Activated CD8-positive, alpha-beta memory T cell treated with anti-CD3 and anti-CD28 coated beads, Interleukin-2, amount 10 ng/mL, durations not matched to agents 7 days and 5 days (primary cell): ENCODE data around the gene TMEM101. TPM values are rescaled to one million over a fixed set of nuclear protein-coding genes. Genes with fewer than 3 reads are reported as not detected.

Source experiments
- ATAC-seq: fragments of 150-1000 bp; cut with Tn5 transposase; one replicate; pipeline ENCODE4 v1.10.0; 2021; ENCODE audit warnings: moderate library complexity
- CTCF ChIA-PET: fragments of 350-600 bp; sonication (Branson Sonifier 250); formaldehyde crosslinking; loops from one replicate; lab custom pipeline; 2021; ENCODE audit warnings: antibody characterized with exemption; lab: Charles Lee
- DNase-seq: peaks from one replicate; pipeline ENCODE4 v3.0.0-alpha.2; 2020
- H3K27ac Mint-ChIP-seq: one replicate; pipeline ENCODE4 v1.8.0; 2021; ENCODE audit warnings: mild to moderate bottlenecking, mixed read lengths
- H3K27me3 Mint-ChIP-seq: one replicate; pipeline ENCODE4 v1.8.0; 2021; ENCODE audit warnings: mixed read lengths
- H3K36me3 Mint-ChIP-seq: one replicate; pipeline ENCODE4 v1.8.0; 2021; ENCODE audit warnings: mild to moderate bottlenecking, mixed read lengths
- H3K4me1 Mint-ChIP-seq: one replicate; pipeline ENCODE4 v1.8.0; 2021; ENCODE audit warnings: mixed read lengths
- H3K4me3 Mint-ChIP-seq: one replicate; pipeline ENCODE4 v1.8.0; 2021; ENCODE audit warnings: mild to moderate bottlenecking, moderate library complexity, mixed read lengths
- H3K9me3 Mint-ChIP-seq: one replicate; pipeline ENCODE4 v1.8.0; 2022; ENCODE audit warnings: low read depth, mixed read lengths
- total RNA-seq, 2 experiments: library from RNA; stranded (reverse); gene quantifications; one replicate each; pipeline ENCODE4 v1.2.3, GENCODE V29; 2021

TMEM101 gene
- total RNA-seq, 2 experiments from 2014 or later = 28.9 to 29.3 TPM

DNA sequence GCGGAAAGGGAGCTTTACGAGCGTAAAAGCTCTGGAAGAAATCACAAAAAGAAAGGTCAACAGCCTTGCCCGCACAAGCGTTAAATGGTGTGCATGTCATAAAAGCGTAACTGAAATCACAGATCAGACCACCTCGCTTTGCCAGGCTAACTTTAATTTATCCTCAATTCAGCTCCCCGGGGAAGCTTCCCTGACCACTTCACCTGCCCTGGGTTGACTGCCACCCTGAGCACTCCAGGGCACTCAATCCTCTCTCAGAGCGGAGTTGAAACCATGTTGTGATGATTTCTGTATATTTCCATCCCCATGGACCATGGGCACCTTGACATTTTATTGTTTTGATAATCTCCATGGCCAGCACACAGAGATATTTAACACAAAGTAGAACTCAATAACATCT is 26.5 kb downstream of the TMEM101 start:
- CTCF ChIA-PET = interaction anchor here (2.9 kb wide), 1 partner anchor 44 kb away, joined by 11 read pairs; no protein-coding TSS in a partner anchor
- H3K4me1 Mint-ChIP-seq = peaks cover 15% of the 10 kb centered on the region
- ATAC-seq = no peak
- H3K9me3 Mint-ChIP-seq = no peaks in the 10 kb centered on the region
- no peak for DNase-seq
- H3K4me3 Mint-ChIP-seq = no peak overlapping the region
- H3K36me3 Mint-ChIP-seq = no peaks in the 10 kb centered on the region
- H3K27me3 Mint-ChIP-seq = peaks cover 45% of the 10 kb centered on the region
- H3K27ac Mint-ChIP-seq = no peak overlapping the region

DNA sequence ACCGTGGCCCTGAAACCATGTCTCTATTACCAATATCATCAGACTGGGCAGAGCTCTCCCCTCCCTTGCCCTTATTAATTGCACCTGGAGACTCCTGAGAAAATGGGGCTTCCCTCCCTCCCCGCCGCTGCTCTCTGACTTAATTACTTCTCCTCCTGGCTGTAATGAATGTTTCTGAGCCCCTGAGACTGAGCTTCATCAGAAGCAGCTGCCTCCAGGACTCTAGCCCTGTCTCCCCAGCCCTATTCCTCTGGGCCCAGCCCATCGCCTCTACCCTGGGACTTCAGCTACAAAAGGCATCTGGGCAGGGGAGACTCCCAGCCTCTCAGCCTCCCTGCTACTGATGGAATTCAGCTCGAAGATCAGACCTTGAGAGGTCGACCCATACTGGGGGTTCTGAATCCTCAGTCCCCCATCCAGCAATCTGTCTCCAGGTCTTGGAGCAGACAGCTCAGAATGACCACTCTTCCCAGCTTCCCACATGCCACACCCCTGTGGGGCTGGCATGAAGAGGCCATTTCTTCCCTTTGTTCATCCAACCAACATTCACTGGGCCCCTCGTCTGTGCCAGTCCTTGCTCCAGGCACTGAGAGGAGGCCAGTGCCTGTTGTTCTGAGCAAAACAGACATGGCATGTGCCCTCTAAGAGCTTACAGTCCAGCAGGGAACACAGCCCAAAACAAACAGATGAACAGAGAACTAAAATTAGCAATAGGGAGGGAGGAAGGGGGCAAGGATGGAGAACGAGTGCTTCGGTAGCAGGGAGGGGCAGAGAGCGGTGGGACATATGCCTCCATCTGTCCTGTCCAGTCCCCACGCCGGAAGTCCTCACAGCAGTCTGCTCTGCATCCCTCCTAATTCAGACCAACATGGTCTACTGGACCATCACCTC is 27.4 kb downstream of the TMEM101 start:
- H3K9me3 Mint-ChIP-seq = no peaks in the 10 kb centered on the region
- H3K27ac Mint-ChIP-seq = no peak overlapping the region
- CTCF ChIA-PET = interaction anchor here (1.4 to 2.9 kb wide), 2 partner anchors 20 to 43 kb away, joined by 5 to 11 read pairs; no protein-coding TSS in a partner anchor
- H3K27me3 Mint-ChIP-seq = peaks cover 51% of the 10 kb centered on the region
- H3K4me1 Mint-ChIP-seq = peaks cover 15% of the 10 kb centered on the region
- DNase-seq (no peak), ATAC-seq (no peak)
- H3K36me3 Mint-ChIP-seq = no peaks in the 10 kb centered on the region
- no peak overlapping the region for H3K4me3 Mint-ChIP-seq

DNA sequence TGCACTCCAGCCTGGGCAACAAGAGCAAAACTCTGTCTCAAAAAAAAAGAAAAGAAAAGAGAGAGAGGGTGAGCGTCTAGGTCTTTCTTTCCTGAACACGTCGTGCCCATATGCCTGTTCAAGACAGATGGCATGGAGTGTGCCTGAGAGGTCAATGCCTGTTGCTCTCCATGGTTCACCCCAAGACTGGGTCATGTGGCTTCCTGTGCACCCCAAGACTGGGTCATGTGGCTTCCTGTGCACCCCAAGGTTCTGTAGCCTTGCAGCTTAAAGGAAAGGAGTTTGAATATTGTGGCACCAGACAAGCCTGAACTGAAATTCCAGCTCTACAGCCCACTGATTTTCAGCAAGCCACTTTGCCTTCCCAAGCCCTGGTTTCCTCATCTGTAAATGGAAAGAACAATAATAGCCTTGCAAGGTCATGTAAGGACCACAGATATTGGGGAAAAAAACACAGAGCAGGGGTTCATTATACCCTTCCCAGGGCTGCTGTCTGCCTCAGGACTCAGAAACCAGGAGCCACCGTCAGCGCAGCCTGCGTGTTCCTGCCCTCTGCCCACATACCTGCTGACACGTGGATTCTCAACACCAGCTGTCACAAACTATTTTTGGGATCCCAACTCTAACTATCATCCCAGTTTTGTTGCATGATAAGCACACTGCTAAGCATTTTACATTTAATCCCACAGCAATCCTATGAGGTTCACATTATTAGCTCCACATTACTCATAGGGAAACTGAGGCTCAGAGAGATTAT is 28.4 kb downstream of the TMEM101 start:
- H3K4me3 Mint-ChIP-seq = no peak overlapping the region
- ATAC-seq = peak; percentile 53
- no peaks in the 10 kb centered on the region for H3K9me3 Mint-ChIP-seq
- CTCF ChIA-PET = interaction anchor here (1.4 to 2.9 kb wide), 3 partner anchors 7 to 42 kb away, joined by 5 to 11 read pairs (median 7); no protein-coding TSS in a partner anchor
- peak; percentile 55 for DNase-seq
- H3K27ac Mint-ChIP-seq = no peak overlapping the region
- H3K4me1 Mint-ChIP-seq = peaks cover 15% of the 10 kb centered on the region
- peaks cover 57% of the 10 kb centered on the region for H3K27me3 Mint-ChIP-seq
- H3K36me3 Mint-ChIP-seq = no peaks in the 10 kb centered on the region

DNA sequence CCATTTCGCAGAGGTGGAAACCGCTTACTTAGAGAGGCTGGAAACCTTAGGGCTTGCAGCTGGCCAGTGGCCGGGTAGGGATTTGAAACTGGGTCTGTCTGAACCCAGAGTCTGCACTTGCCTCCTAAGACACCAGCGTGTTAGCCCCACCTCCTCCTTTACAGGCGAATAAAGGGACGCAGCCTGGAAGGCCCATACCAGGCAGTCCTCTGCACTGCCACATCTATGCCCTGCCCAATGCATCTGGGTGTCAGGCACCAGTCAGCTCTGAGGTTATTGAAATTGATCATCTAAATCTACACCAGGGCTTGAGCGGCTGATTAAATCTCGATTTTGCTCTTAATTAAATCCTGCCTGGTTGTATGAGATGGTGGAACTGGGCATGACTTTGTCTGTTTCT is 30.2 kb downstream of the TMEM101 start:
- Mint-ChIP-seq H3K9me3 (no peaks in the 10 kb centered on the region), H3K4me3 (no peak overlapping the region), H3K27me3 (peaks cover 68% of the 10 kb centered on the region), H3K27ac (no peak overlapping the region), H3K4me1 (peaks cover 15% of the 10 kb centered on the region), H3K36me3 (no peaks in the 10 kb centered on the region)
- CTCF ChIA-PET = interaction anchor here (2.4 kb wide), 1 partner anchor 9 kb away, joined by 7 read pairs; no protein-coding TSS in a partner anchor
- DNase-seq (no peak), ATAC-seq (no peak)

- peaks cover 15% of the 10 kb centered on the region for H3K4me1 Mint-ChIP-seq
- no peak overlapping the region for H3K4me3 Mint-ChIP-seq
- H3K36me3 Mint-ChIP-seq = no peaks in the 10 kb centered on the region
- no peaks in the 10 kb centered on the region for H3K9me3 Mint-ChIP-seq
- peaks cover 67% of the 10 kb centered on the region for H3K27me3 Mint-ChIP-seq
- CTCF ChIA-PET = interaction anchor here (2.4 to 2.5 kb wide), 2 partner anchors 10 to 40 kb away, joined by 7 to 14 read pairs; no protein-coding TSS in a partner anchor
- no peak overlapping the region for H3K27ac Mint-ChIP-seq
- DNase-seq (no peak), ATAC-seq (peak; percentile 39)
Measured at GRCh38 chr17:43983515-43984411, 31.0 kb downstream of the TMEM101 start.

DNA sequence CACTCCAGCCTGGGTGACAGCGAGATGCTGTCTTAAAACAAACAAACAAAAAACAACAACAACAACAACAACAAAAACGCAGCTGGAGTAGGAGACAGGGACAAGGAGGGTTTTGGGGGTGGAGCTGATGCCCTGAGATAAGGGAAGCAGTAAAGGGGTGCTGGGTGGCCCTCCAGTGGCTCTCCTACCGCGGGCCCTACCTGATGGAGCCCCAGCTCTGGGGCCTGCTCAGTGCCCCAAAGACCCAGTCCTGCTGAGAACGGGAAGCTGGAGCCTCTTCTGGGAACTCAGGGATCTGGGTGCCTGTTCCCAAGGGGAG is 31.6 kb downstream of the TMEM101 start:
- no peaks in the 10 kb centered on the region for H3K36me3 Mint-ChIP-seq
- H3K9me3 Mint-ChIP-seq = no peaks in the 10 kb centered on the region
- H3K4me3 Mint-ChIP-seq = no peak overlapping the region
- CTCF ChIA-PET = interaction anchor here (2.5 kb wide), 1 partner anchor 39 kb away, joined by 14 read pairs; no protein-coding TSS in a partner anchor
- no peak overlapping the region for H3K27ac Mint-ChIP-seq
- H3K27me3 Mint-ChIP-seq = peaks cover 70% of the 10 kb centered on the region
- H3K4me1 Mint-ChIP-seq = peaks cover 15% of the 10 kb centered on the region
- ATAC-seq (no peak), DNase-seq (no peak)

- Mint-ChIP-seq H3K9me3 (no peaks in the 10 kb centered on the region), H3K27me3 (peaks cover 69% of the 10 kb centered on the region), H3K27ac (no peak overlapping the region), H3K4me3 (no peak overlapping the region), H3K36me3 (no peaks in the 10 kb centered on the region), H3K4me1 (peaks cover 12% of the 10 kb centered on the region)
- ATAC-seq (no peak), DNase-seq (no peak)
- CTCF ChIA-PET = interaction anchor here (1.0 to 2.5 kb wide), 2 partner anchors 12 to 38 kb away, joined by 3 to 14 read pairs; no protein-coding TSS in a partner anchor
Measured at GRCh38 chr17:43982171-43982570, 32.6 kb downstream of the TMEM101 start.

DNA sequence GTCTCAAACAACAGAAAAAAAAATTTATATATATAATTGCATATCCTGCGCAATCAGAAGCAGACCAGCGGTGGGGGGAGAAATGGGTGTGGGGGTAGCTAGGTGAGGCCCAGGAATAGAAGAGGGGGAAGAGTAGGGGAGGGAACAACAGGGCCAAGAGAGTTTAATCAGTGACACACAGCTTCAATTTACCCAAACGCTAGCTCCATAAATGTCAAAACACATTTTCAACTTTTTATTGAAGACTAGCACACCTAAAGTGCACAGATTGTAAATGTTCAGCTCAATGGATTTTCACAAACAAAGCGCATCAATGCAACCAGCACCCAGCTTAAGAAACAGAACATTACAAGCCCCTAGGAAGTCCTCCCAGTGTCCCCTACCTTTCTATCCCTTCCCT is 35.1 kb downstream of the TMEM101 start:
- Mint-ChIP-seq H3K9me3 (no peaks in the 10 kb centered on the region), H3K4me1 (peaks cover 2% of the 10 kb centered on the region), H3K4me3 (no peak overlapping the region), H3K27me3 (peaks cover 57% of the 10 kb centered on the region), H3K36me3 (no peaks in the 10 kb centered on the region), H3K27ac (no peak overlapping the region)
- DNase-seq = no peak
- ATAC-seq = no peak
- CTCF ChIA-PET = interaction anchor here (0.9 to 1.3 kb wide), 2 partner anchors 36 to 133 kb away, joined by 3 to 7 read pairs; no protein-coding TSS in a partner anchor

GRCh38 chr17:43979011-43979410 is 35.8 kb downstream of the TMEM101 start:
- Mint-ChIP-seq H3K27ac (no peak overlapping the region), H3K27me3 (peaks cover 57% of the 10 kb centered on the region), H3K9me3 (no peaks in the 10 kb centered on the region), H3K4me3 (no peak overlapping the region), H3K4me1 (no peaks in the 10 kb centered on the region), H3K36me3 (no peaks in the 10 kb centered on the region)
- DNase-seq (no peak), ATAC-seq (no peak)
- CTCF ChIA-PET = interaction anchor here (0.9 to 1.3 kb wide), 2 partner anchors 35 to 133 kb away, joined by 3 to 7 read pairs; no protein-coding TSS in a partner anchor

DNA sequence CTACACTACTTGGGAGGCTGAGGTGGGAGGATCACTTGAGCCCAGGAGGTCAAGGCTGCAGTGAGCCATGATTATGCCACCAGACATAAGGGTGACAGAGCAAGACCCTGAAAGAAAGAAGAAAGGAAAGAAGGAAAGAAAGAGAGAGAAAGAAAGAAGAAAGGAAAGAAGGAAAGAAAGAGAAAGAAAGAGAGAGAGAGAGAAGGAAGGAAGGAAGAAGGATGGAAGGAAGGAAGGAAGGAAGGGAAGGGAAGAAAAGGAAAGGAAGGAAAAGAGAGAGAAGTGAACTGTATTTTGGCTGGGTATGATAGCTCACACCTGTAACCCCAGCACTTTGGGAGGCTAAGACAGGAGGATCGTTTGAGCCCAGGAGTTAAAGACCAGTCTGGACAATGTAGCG is 36.7 kb downstream of the TMEM101 start:
- DNase-seq = no peak
- Mint-ChIP-seq H3K4me3 (no peak overlapping the region), H3K27me3 (peaks cover 52% of the 10 kb centered on the region), H3K36me3 (no peaks in the 10 kb centered on the region), H3K9me3 (no peaks in the 10 kb centered on the region), H3K4me1 (no peaks in the 10 kb centered on the region), H3K27ac (no peak overlapping the region)
- CTCF ChIA-PET = no interaction called here
- ATAC-seq = no peak

- DNase-seq (no peak), ATAC-seq (no peak)
- H3K4me1 Mint-ChIP-seq = no peaks in the 10 kb centered on the region
- CTCF ChIA-PET = interaction anchor here (1.3 kb wide), 1 partner anchor 33 kb away, joined by 4 read pairs; no protein-coding TSS in a partner anchor
- H3K27ac Mint-ChIP-seq = no peak overlapping the region
- H3K36me3 Mint-ChIP-seq = no peaks in the 10 kb centered on the region
- peaks cover 44% of the 10 kb centered on the region for H3K27me3 Mint-ChIP-seq
- H3K4me3 Mint-ChIP-seq = no peak overlapping the region
- no peaks in the 10 kb centered on the region for H3K9me3 Mint-ChIP-seq
Measured at GRCh38 chr17:43976963-43977837, 37.6 kb downstream of the TMEM101 start.

- ATAC-seq (no peak), DNase-seq (no peak)
- H3K27ac Mint-ChIP-seq = no peak overlapping the region
- CTCF ChIA-PET = no interaction called here
- peaks cover 40% of the 10 kb centered on the region for H3K27me3 Mint-ChIP-seq
- no peaks in the 10 kb centered on the region for H3K9me3 Mint-ChIP-seq
- H3K36me3 Mint-ChIP-seq = no peaks in the 10 kb centered on the region
- no peaks in the 10 kb centered on the region for H3K4me1 Mint-ChIP-seq
- H3K4me3 Mint-ChIP-seq = no peak overlapping the region
Measured at GRCh38 chr17:43975898-43976297, 38.9 kb downstream of the TMEM101 start.
